ENCODE measurements around the gene MCCC2.
"Not testable (repeated sequence)": the region's sequence is repeated elsewhere in the genome, so short reads cannot be mapped to it uniquely, and the experiment has no call there.

Gene MCCC2

DNA sequence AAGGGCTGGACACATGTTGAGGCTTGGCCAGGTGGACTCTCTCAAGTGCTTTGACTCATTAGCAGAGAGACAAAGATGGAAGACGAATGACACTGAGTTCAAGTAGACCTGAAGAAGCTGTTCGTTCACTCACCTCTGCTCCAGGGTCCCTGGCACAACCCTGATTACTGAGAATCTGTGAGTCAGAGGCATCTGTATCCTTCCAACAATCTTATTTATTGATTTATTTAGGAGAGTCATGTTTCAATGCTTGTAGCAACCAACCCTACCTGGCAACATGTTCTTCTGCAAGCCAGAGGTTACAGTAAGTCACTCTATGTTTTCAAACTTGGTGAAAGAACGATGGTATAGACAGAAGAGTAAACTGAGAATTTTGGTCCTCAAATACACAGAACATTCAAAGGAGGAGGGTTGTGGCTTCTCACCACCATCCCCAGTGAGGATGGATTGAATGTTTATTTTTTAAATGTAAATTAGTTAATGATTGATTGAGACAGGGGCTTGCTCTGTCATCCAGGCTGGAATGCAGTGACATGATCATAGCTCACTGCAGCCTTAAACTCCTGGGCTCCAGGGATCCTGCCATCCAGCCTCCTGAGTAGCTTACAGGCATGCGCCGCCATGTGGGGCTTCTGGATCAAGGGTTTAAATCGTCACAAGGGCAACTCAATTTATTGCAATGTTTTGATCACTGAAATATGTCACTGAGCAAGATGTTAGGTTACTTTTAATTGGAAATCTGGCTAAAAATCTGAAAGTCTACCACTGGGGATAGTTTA, 76.2 kb downstream of the MCCC2 start:
- DNase-seq, result no peak

DNA sequence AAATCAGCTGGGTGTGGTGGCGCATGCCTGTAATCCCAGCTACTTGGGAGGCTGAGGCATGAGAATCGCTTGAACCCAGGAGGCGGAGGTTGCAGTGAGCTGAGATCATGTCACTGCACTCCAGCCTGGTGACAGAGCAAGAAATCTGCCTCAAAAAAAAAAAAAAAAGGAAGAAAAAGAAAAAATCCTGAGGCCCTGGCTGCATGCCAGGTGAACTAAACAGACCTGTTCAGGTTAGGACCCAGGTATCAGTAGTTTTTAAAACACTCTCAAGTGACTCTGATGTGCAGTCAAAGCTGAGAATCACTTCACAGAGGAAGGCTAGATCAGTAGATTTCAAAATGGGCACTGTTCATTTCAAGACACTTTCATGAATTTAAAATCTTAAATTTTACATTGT, 77.5 kb downstream of the MCCC2 start:
- not testable (repeated sequence) for DNase-seq

DNA sequence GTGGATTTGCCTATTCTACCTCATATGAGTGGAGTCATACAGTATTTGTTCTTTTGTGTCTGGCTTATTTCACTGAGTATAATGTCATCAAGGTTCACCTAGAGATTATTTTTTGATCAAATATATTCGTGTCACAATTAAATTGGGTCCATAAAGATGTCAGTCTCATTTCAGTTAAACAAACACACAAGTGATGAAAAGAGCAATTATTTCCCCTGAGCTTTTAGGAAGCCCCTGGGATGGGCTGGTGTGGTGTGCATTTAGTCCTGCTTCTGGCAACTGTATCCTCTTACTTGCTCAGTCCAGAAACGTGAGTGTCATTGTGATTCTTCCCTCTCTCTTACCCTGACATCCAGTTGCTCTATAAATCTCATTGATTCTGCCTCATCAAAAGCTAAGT, 79.2 kb downstream of the MCCC2 start:
- DNase-seq, result no peak

DNA sequence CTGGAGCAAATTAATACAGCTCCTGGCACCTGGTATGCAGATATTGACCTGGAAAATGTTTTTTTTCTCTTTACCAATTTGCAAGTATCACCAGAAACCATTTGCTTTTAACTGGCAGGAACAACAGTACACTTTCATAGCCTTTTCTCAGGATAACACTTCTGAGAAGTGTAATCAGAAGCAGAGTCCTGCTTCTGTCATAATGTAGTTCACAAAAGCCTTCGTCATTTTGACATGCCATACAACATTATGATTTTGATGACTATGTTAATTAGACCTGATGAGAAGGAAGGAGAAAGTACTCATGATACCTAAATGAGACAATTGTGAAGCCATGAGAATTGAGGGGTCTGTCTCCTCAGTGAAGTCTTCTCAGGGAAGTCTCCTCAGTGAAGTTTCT, 90.8 kb downstream of the MCCC2 start:
- DNase-seq, result no peak

DNA sequence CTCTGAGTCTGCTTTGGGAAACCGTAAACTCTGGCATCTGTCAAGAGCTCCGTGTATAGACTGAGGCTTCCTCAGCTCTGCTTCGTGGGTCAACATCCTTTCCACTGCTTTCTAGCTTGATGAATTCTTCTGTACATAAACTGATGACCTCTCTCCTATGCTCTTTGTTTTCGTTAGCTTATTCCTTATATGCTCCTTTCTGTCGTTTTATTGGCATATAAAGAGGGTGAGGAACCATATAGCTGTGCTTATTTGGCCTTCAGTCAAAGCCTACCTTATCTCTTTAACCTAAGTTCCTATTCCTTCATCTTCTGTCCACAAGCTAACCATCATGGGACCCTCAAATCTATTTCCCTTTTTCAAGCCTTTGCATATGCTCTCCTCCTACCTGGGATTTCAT, 92.6 kb downstream of the MCCC2 start:
- no peak for DNase-seq

DNA sequence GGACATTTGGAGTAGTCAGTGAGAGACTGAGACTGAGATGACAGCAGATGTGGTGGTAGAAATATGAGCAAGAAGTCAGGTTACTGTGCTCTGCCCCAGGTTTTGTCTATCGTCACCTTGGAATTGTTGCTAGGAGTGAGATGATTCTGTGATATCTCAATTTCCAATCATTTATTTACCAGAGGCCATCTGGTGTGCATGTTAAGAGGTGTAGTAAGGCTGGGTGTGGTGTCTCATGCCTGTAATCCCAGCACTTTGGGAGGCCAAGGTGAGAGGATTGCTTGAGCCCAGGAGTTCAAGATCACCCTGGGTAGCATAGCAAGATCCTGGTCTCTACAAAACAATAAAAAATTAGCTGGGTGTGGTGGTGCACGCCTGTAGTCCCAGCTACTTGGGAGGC, 93.4 kb downstream of the MCCC2 start:
- DNase-seq, result no peak

DNA sequence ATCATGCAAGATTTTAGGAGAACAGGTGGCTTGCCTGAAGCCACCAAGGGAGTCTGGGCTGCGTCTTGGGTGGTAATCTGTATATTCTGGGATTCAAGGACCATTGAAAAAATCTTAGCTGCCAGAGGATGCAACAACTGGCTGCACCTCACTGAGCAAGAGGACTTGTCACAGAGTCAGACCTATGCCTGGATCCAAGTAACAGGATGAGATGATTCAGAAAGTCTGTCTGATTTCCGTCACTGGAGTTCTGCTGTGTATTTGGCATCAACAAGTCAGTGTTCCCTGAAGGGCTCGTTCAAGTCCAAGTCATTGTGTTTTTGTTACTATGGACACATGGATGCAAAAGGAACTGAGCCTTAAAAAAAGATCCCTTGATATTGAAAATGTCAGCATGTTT, 94.2 kb downstream of the MCCC2 start:
- no peak for DNase-seq

DNA sequence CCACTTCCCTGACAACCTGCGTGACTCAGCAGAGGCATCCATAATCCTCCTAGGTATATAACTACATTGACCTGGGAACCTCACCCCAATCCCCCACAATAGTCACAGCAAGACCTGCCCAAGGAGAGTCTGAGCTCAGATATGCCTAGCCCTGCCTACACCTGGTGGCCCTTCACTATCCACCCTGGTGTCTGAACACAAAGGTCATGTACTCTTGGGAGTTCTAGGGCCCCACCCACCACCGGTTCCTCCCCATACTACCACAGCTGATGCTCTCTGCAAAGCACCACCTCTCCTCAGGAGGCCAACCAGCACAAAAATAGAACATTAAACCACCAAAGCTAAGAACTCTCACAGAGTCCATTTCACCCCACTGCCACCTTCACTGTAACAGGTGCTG, 97.2 kb downstream of the MCCC2 start:
- DNase-seq, result no peak

DNA sequence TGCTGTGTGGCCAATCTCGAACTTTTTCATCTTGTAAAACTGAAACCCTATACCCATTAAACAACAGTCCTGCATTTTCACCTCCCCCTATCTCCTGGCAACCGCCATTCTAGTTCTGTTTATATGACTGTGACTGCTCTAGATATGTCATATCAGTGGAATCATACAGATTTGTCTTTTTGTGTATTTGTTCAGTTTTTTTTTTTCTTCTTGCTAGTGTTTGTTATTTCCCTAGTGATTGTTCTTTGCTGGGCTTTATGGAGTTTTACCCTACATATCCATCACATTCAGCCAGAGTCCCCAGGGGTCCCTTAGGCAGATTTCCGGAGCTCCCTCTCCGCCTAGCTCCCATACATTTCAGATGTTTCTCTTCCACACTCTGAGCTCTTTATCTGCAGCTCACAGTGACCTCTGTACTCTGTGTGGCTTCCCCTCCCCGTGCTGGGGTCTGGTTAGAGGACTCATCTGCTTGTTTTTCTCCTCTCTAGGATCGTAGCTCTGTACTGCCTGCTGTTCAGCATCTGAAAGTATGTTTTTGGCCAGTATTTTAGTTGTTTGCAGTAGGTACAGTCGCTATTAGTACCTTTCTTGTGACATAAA, 106.8 kb downstream of the MCCC2 start:
- no peak for DNase-seq

DNA sequence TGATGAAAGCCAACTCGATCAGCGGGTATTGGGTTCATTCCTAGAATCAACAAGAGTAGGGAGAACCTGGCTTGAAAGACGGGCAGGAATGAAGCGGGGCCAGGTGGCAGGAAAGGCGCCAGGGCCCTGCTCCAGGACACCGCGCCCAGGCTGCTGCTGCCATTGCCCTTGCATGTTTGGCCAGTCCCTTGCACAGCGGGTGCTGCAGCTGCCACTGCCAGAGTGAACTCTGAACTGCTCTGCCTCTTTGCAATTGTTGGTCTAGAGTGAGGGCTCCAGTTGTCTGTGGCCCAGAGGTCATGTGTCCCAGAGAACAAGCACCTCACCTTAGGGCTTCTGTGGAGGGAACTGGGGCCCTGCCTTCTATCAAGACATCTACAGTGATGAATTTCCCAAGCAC, 107.9 kb downstream of the MCCC2 start:
- no peak for DNase-seq

DNA sequence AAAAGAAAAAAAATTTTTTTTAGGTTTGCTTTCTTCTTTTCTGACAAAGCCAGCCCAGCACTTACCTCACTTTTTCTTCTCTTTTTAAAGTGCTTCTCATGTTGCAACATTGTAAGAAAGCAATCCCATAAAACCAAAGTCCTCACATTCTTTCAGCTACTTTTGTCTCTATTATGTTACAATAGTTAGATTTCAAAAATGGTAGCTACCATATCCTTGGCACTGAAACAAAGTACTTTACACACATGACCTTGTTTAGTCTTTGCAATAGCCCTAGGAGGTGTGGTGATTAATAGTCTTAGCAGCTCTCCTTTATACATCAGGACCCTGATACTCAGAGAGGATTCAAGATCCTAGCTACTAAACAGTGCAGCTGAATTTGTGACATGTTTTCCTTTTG, 108.5 kb downstream of the MCCC2 start:
- no peak for DNase-seq

DNA sequence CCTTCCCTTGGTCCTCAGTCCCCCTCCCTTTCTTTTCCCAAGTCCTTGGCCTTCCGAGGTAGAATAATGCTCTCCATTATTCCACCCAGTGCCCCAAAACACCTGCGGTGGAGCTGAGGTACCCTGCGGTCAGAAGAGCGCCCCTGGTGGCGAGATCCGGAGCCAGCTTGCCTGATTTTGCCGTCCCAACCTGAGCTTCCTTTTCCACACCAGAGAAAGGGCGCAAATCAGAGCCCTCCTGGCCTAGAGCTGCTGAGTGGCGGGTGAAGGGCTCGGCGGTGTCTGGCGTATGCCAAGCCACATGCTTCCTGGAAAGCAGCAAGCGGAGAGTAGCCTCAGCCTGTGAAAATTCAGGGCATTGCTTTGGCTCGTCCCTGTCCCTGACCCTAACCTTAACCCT, 110.8 kb downstream of the MCCC2 start:
- no peak for DNase-seq

DNA sequence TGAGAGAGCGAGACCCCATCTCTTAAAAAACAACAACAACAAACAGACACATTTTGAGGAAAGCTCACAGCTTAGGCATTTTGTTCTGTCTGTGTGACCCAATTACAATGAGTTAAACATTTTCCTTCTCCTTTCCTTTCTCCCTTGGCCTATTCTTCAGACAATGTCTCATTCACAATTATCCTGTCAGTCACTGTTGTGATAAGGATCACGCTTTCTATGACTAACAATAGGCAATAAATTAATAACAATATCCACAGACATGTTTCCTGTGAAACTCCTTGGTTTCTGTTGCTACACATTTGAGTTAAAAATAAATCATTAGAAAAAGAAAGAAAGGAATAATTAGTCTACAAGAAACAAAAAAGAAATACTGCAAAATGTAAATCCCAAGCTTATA, 112.1 kb downstream of the MCCC2 start:
- DNase-seq, result no peak

DNA sequence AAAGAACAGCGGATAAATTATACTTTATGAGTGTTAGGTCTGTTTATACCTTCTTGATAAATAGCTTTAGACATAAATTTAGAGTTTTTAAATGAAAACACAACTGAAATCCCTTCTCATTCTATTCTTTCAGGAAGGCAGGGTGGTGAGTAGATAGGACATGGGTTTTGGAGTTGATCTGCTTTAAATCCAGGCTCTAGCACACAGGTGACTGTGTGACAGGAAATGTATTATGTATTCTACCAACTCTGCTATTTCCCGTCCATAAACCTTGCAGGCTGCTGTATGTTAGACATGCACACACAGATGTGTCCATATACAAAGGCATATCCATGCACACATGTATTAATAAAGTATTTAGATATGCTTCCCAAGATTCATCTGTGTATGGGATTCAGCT, 112.6 kb downstream of the MCCC2 start:
- no peak for DNase-seq

DNA sequence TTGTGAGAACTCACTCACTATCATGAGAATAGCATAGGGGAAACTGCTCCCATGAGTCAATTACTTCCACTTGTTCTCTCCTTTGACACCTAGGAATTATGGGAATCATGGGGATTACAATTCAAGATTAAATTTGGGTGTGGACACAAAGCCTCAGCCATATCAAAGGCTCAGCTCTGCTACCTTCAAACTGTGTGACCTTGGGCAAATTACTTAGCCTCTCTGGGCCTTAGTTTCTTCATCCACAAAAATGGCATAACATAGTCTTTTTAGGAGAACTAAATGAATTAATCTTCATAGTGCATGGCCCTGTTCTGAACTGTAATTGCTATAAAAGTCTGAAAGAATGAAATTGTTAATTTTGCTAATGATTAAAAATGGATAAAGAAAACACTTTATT, 113.7 kb downstream of the MCCC2 start:
- no peak for DNase-seq

DNA sequence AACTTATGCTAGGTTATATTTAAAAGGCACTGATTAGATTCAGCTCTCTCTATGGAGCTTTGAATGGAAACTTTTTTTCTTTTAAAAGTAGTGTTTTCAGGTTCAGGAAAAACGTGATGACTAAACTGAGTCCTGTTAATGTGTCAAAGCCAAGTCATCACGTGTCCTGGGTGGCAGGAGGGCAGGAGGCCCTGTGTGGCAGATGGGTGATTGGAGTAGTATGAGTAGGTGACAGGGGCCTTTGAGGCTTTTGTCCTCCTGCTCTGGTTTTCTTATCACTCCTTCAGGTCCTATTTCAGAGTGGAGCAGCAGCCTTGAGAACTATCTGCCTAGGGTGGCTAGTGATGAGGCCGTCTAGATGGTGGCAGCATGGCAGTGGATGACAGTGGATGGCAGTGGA, 114.3 kb downstream of the MCCC2 start:
- DNase-seq, result no peak

DNA sequence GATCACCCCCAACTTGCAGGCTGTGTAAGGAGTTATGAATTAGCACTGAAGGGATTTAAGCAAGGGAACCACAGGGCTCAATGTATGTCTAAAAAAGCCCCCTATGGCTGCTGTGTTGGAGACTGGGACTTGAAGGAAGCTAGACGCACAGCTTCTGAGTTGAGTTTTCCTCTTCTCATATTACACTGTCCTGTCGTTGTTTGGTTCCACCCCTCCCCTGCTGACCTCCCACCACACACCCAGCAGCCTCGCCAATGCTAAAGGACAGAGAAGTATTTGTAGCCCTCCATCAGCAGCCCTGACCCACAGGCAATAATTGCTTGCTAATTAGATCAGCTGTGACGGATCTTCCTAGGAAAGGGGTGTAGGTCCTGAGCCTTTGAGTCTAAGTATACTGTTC, 116.8 kb downstream of the MCCC2 start:
- DNase-seq, result no peak

DNA sequence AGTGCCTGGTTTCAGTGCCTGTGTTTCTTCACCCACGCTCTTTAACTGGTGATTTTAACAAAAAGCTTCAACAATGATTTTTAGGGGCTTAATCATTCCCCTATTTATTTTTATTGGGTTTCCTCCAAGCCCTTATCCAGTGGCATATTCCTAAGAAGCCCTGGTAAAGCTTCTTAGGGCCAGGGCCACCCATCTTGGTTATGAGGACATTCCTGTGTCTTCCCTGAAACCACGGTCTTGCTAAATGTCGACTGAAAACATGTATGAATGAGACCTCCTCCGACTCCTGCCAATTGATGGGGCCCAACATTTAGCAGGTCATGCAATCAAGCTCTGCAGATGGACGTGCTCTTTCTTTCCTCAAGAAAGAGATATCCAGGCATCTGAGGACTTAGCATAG, 118.3 kb downstream of the MCCC2 start:
- DNase-seq, result no peak

DNA sequence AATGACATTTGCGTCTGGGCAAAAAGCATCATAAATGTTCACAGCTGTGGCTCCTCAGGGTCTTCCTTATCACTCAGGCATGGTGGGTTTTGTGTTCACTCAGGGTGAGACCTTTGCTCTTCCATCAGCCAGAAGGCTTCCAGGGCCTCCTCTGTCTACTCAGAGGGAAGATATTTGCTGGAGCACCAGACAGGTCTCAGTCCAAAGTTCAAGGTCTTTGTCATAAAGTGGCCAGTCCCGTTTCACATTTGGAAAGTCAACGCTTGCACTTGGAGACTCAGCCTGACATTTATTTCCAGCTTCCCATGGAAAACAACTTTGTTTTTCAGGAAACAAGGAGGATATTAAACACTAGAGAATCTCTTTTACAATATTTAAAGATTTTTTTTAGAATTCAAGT, 119.8 kb downstream of the MCCC2 start:
- no peak for DNase-seq
